Measurements from ENCODE around the gene TMEM234.

The TMEM234 gene

GRCh38 chr1:32187850-32188249, 34.3 kb downstream of the TMEM234 start:
- no peak overlapping the region for H3K4me3 Mint-ChIP-seq
- peaks cover 13 to 21% of the 10 kb centered on the region in 2 donors for H3K4me1 Mint-ChIP-seq (ENCODE audit: low read depth in 2 of 2)
- no peak for ATAC-seq (replicated peaks)
- no peak overlapping the region for H3K27ac Mint-ChIP-seq
- no peak for DNase-seq
- peaks cover 82% of the 10 kb centered on the region for H3K36me3 Mint-ChIP-seq (ENCODE audit: insufficient read depth)
- no peaks in the 10 kb centered on the region for H3K9me3 Mint-ChIP-seq
- H3K27me3 Mint-ChIP-seq, result no peaks in the 10 kb centered on the region

- no peak overlapping the region for H3K4me3 Mint-ChIP-seq
- H3K36me3 Mint-ChIP-seq (ENCODE audit: insufficient read depth), result peaks cover 81% of the 10 kb centered on the region
- no peak overlapping the region for H3K27ac Mint-ChIP-seq
- H3K27me3 Mint-ChIP-seq, result no peaks in the 10 kb centered on the region
- DNase-seq, result no peak
- peaks cover 17 to 27% of the 10 kb centered on the region in 2 donors for H3K4me1 Mint-ChIP-seq (ENCODE audit: low read depth in 2 of 2)
- no peak for ATAC-seq (replicated peaks)
- no peaks in the 10 kb centered on the region for H3K9me3 Mint-ChIP-seq
Observed at GRCh38 chr1:32186491-32186890, 35.7 kb downstream of the TMEM234 start.

GRCh38 chr1:32186077-32186476, 36.1 kb downstream of the TMEM234 start:
- no peak for DNase-seq
- ATAC-seq (replicated peaks), result no peak
- no peaks in the 10 kb centered on the region for H3K9me3 Mint-ChIP-seq
- H3K4me3 Mint-ChIP-seq, result no peak overlapping the region
- no peaks in the 10 kb centered on the region for H3K27me3 Mint-ChIP-seq
- peaks cover 81% of the 10 kb centered on the region for H3K36me3 Mint-ChIP-seq (ENCODE audit: insufficient read depth)
- no peak overlapping the region for H3K27ac Mint-ChIP-seq
- peaks cover 21 to 31% of the 10 kb centered on the region in 2 donors for H3K4me1 Mint-ChIP-seq (ENCODE audit: low read depth in 2 of 2)

- no peaks in the 10 kb centered on the region for H3K9me3 Mint-ChIP-seq
- no peak overlapping the region for H3K4me3 Mint-ChIP-seq
- no peaks in the 10 kb centered on the region for H3K27me3 Mint-ChIP-seq
- no peak for ATAC-seq (replicated peaks)
- peaks cover 84% of the 10 kb centered on the region for H3K36me3 Mint-ChIP-seq (ENCODE audit: insufficient read depth)
- no peak overlapping the region for H3K27ac Mint-ChIP-seq
- no peak for DNase-seq
- peaks cover 32 to 42% of the 10 kb centered on the region in 2 donors for H3K4me1 Mint-ChIP-seq (ENCODE audit: low read depth in 2 of 2)
Observed at GRCh38 chr1:32184650-32185049, 37.5 kb downstream of the TMEM234 start.

- Mint-ChIP-seq H3K9me3 (no peaks in the 10 kb centered on the region), H3K27me3 (no peaks in the 10 kb centered on the region), H3K4me3 (peak overlapping the region in 1 of 2 donors; percentile 3), H3K36me3 (ENCODE audit: insufficient read depth) (peaks cover 65% of the 10 kb centered on the region), H3K27ac (peak overlapping the region in 1 of 2 donors; percentile 29), H3K4me1 (ENCODE audit: low read depth in 2 of 2) (peaks cover 40 to 42% of the 10 kb centered on the region in 2 donors)
- ATAC-seq (replicated peaks) (no peak), DNase-seq (no peak)
Observed at GRCh38 chr1:32182060-32182459, 40.1 kb downstream of the TMEM234 start.

GRCh38 chr1:32181563-32181962, 40.6 kb downstream of the TMEM234 start:
- ATAC-seq (replicated peaks) (no peak), DNase-seq (no peak)
- Mint-ChIP-seq H3K27ac (peak overlapping the region; percentile 94 to 96), H3K9me3 (no peaks in the 10 kb centered on the region), H3K4me3 (peak overlapping the region; percentile 94 to 96), H3K27me3 (no peaks in the 10 kb centered on the region), H3K4me1 (ENCODE audit: low read depth in 2 of 2) (peaks cover 40 to 41% of the 10 kb centered on the region in 2 donors), H3K36me3 (ENCODE audit: insufficient read depth) (peaks cover 64% of the 10 kb centered on the region)

GRCh38 chr1:32181065-32181464, 41.1 kb downstream of the TMEM234 start:
- Mint-ChIP-seq H3K9me3 (no peaks in the 10 kb centered on the region), H3K27ac (peak overlapping the region; percentile 94 to 96), H3K27me3 (no peaks in the 10 kb centered on the region), H3K4me1 (ENCODE audit: low read depth in 2 of 2) (peaks cover 36% of the 10 kb centered on the region in 2 donors), H3K4me3 (peak overlapping the region; percentile 94 to 96), H3K36me3 (ENCODE audit: insufficient read depth) (peaks cover 64% of the 10 kb centered on the region)
- DNase-seq, result no peak
- no peak for ATAC-seq (replicated peaks)

GRCh38 chr1:32180186-32181060, 41.7 kb downstream of the TMEM234 start:
- ATAC-seq (replicated peaks), result peak; percentile 16
- H3K27ac Mint-ChIP-seq, result peak overlapping the region; percentile 94 to 96
- peak overlapping the region; percentile 94 to 96 for H3K4me3 Mint-ChIP-seq
- no peaks in the 10 kb centered on the region for H3K9me3 Mint-ChIP-seq
- peaks cover 33 to 34% of the 10 kb centered on the region in 2 donors for H3K4me1 Mint-ChIP-seq (ENCODE audit: low read depth in 2 of 2)
- no peaks in the 10 kb centered on the region for H3K27me3 Mint-ChIP-seq
- peak in 1 of 3 experiments; percentile 15 for DNase-seq
- peaks cover 58% of the 10 kb centered on the region for H3K36me3 Mint-ChIP-seq (ENCODE audit: insufficient read depth)

- Mint-ChIP-seq H3K27ac (peak within 1 kb of the TSS; percentile 94 to 96), H3K4me1 (ENCODE audit: low read depth in 2 of 2) (peaks cover 32 to 33% of the 10 kb centered on the region in 2 donors), H3K9me3 (no peaks in the 10 kb centered on the region), H3K4me3 (peak within 1 kb of the TSS; percentile 94 to 96), H3K36me3 (ENCODE audit: insufficient read depth) (peaks cover 56% of the 10 kb centered on the region), H3K27me3 (no peaks in the 10 kb centered on the region)
- DNase-seq (peak; percentile 77 to 80 (median 78)), ATAC-seq (replicated peaks) (peak; percentile 85)
Observed at GRCh38 chr1:32179443-32180185, 42.5 kb downstream of the TMEM234 start, which contains the start of gene TXLNA. Gene TXLNA, plus strand, starts transcription at chr1:32179675. Its CDS starts 671 bp downstream, at chr1:32180346.

GRCh38 chr1:32179193-32179442, 43.0 kb downstream of the TMEM234 start:
- ATAC-seq (replicated peaks), result no peak
- no peak for DNase-seq
- H3K27me3 Mint-ChIP-seq, result no peaks in the 10 kb centered on the region
- peaks cover 28 to 29% of the 10 kb centered on the region in 2 donors for H3K4me1 Mint-ChIP-seq (ENCODE audit: low read depth in 2 of 2)
- H3K36me3 Mint-ChIP-seq (ENCODE audit: insufficient read depth), result peaks cover 51% of the 10 kb centered on the region
- peak overlapping the region; percentile 94 to 96 for H3K27ac Mint-ChIP-seq
- no peaks in the 10 kb centered on the region for H3K9me3 Mint-ChIP-seq
- H3K4me3 Mint-ChIP-seq, result peak overlapping the region; percentile 94 to 96

GRCh38 chr1:32178380-32179192, 43.6 kb downstream of the TMEM234 start:
- ATAC-seq (replicated peaks) (no peak), DNase-seq (no peak)
- Mint-ChIP-seq H3K9me3 (no peaks in the 10 kb centered on the region), H3K36me3 (ENCODE audit: insufficient read depth) (peaks cover 46% of the 10 kb centered on the region), H3K4me1 (ENCODE audit: low read depth in 2 of 2) (peaks cover 25 to 27% of the 10 kb centered on the region in 2 donors), H3K4me3 (peak overlapping the region; percentile 94 to 96), H3K27ac (peak overlapping the region; percentile 94 to 96), H3K27me3 (no peaks in the 10 kb centered on the region)

- Mint-ChIP-seq H3K4me1 (ENCODE audit: low read depth in 2 of 2) (peaks cover 2 to 5% of the 10 kb centered on the region in 2 donors), H3K27ac (peak overlapping the region in 1 of 2 donors; percentile 64), H3K27me3 (no peaks in the 10 kb centered on the region), H3K9me3 (no peaks in the 10 kb centered on the region), H3K36me3 (ENCODE audit: insufficient read depth) (peaks cover 52% of the 10 kb centered on the region), H3K4me3 (no peak overlapping the region)
- ATAC-seq (replicated peaks) (no peak), DNase-seq (no peak)
Observed at GRCh38 chr1:32172621-32173245, 49.4 kb downstream of the TMEM234 start.

- DNase-seq, result no peak
- H3K27ac Mint-ChIP-seq, result peak overlapping the region in 1 of 2 donors; percentile 19
- no peak overlapping the region for H3K4me3 Mint-ChIP-seq
- H3K4me1 Mint-ChIP-seq (ENCODE audit: low read depth in 2 of 2), result peaks cover 2 to 5% of the 10 kb centered on the region in 2 donors
- H3K9me3 Mint-ChIP-seq, result no peaks in the 10 kb centered on the region
- peaks cover 70% of the 10 kb centered on the region for H3K36me3 Mint-ChIP-seq (ENCODE audit: insufficient read depth)
- no peak for ATAC-seq (replicated peaks)
- no peaks in the 10 kb centered on the region for H3K27me3 Mint-ChIP-seq
Observed at GRCh38 chr1:32170991-32171390, 51.2 kb downstream of the TMEM234 start.

Measured in effector memory CD8-positive, alpha-beta T cell (primary cell).